HG03066 (cell line): Measurements from ENCODE around the gene ZSCAN20.
A peak's percentile ranks its signal among the peaks of the same experiment; 100 is the strongest.

ENCODE experiments used
- ATAC-seq: cut with Tn5 transposase; IDR thresholded peaks from one replicate; pipeline ENCODE4 v1.9.1; 2021; ENCODE audit warnings: low read depth; ENCODE audit not compliant: unreplicated experiment

Gene ZSCAN20

GRCh38 chr1:33443080-33443704 is 29.3 kb upstream of the ZSCAN20 start:
- no peak for ATAC-seq

DNA sequence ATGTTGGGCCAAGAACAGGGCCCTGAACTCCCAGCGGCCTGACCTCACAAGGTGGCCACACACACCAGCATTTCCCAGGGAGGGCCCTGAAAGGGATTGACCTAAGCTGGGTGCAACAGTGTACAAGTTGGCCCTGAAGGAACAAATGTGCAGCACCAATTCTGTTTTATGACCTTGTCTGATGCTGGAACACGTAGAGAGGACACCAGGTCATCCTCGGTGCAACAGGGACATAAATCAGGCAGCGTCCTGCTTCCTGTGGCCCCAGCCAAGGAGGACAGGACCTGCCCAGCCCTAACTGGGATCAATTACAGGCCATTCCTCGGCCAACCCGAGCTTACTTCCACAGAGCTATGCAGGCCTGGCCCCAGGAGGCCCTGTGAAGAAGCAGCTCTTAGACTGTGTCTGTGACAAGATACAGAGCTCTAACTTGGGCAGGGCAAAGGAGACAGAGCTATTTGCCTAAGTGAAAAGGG is 28.7 kb upstream of the ZSCAN20 start:
- ATAC-seq = no peak

DNA sequence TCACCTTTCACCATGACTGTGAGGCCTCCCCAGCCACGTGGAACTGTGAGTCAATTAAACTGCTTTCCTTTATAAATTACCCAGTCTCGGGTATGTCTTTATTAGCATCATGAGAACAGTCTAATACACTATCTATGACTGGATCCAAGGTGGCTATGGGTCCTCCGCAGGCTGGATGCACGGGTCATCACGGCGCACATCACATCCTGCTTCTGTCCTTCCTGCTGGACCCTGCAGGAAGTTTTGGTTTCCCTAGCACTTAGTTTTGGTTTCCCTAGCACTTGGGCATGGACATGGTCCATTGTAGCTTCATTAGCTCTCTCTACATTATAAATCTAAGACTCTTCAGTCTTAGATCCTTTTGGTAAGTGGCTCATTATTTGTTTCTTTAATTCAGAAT is 27.3 kb upstream of the ZSCAN20 start:
- ATAC-seq = no peak

- no peak for ATAC-seq
Measured at GRCh38 chr1:33446590-33446989, 25.9 kb upstream of the ZSCAN20 start.

GRCh38 chr1:33454646-33455282 is 17.7 kb upstream of the ZSCAN20 start:
- no peak for ATAC-seq

GRCh38 chr1:33455539-33456501 is 16.6 kb upstream of the ZSCAN20 start:
- ATAC-seq = no peak

GRCh38 chr1:33456502-33456886 is 16.0 kb upstream of the ZSCAN20 start:
- no peak for ATAC-seq

DNA sequence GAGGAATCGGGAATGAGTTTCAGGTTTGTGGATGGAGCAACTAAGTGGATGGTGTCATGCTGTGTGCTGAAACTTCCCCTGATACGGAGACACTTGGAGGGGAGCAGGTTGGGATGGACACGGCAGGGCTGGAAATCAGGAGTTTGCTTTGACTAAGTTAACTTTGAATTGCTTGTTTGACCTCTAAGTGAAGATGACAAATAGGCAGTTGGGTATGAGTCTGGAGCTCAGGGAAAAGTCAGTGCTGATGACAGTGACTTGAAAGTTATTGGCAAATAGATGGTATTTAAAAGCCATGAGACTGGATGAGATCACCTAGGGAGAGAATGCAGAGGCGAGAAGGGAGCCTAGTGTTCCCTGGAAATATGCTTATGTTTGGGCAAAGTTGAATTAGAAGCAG is 12.8 kb upstream of the ZSCAN20 start:
- no peak for ATAC-seq

- ATAC-seq = no peak
Measured at GRCh38 chr1:33460144-33460543, 12.3 kb upstream of the ZSCAN20 start.

- peak; percentile 74 for ATAC-seq
Measured at GRCh38 chr1:33460947-33461629, 11.4 kb upstream of the ZSCAN20 start.

DNA sequence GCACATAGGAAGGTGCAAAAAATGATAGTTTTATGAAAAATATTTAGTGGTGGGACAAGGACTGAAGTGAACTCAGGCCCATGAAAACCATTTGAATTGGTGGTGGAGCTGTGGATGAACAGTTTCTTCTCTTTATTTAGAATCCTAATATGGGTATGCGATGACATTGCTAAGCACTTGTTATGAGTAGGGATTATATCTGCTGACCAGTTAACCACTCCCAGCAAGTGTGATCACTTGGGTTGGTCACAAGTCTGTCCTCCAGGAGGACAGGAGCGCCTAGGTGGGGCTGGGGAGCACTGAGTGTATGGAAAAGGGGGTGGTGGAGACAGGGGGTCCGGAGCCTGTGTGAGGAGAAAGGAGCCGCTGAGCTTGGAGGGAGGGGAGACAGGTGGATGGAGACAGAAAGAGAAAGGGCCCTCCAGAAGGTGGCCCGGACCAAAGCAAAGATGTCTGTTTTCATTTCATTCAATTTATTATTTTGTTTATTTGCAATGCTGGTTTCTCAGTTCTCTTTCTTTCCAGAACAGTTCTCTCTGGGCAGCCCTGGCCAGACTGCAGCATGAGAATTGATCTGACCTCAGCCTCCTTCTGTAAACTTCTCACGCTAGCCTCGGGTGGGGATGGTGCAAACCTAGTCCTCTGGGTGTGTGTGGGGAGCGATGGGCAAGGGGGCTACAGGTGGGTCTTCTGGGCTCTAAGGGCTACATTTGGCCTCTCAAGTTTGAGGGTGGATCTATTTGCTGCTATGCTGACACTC is 9.9 kb upstream of the ZSCAN20 start:
- ATAC-seq = no peak

- no peak for ATAC-seq
Measured at GRCh38 chr1:33464552-33464951, 7.9 kb upstream of the ZSCAN20 start.

- ATAC-seq = no peak
Measured at GRCh38 chr1:33465316-33465715, 7.1 kb upstream of the ZSCAN20 start.

GRCh38 chr1:33466159-33466558 is 6.3 kb upstream of the ZSCAN20 start:
- ATAC-seq = no peak

DNA sequence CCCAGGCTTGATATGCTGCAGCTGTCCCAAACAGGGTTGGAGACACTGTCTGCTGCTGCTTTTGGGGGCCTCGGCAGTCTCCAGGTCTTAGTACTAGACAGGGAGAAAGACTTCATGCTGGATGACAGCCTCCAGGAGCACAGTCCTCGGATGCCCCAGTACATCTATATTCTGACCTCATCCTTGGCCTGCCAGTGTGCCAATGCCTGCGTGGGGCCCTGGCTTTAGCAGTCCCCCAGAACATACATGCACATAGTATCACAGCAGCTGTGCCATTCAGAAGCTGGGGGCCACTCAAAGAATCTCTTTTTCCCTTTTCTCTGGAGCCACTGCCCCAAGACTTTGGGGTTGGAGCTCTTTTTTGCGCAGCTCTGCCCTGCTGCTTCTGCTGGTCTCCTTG is 4.4 kb upstream of the ZSCAN20 start:
- no peak for ATAC-seq

GRCh38 chr1:33468531-33468930 is 3.9 kb upstream of the ZSCAN20 start:
- no peak for ATAC-seq

GRCh38 chr1:33468967-33469366 is 3.5 kb upstream of the ZSCAN20 start:
- ATAC-seq = no peak

DNA sequence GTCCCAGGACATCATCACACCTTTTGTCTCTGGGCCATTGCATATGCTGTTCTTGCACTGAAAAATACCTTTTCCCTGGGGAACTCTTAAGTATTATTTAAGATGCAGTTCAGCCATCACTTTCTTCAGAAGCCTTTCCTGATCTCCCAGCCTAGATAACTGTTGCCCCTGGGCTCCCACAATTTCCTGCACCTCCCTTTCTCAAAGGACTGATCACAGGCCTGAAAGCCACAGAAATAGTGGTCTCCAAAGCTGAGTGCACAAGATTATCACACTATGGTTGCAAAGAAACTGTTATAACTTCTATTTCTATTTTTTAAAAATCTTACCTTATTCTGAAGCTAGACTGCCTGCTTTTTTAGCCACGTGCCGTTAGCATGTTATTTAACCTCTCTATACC is 2.8 kb upstream of the ZSCAN20 start:
- no peak for ATAC-seq

- no peak for ATAC-seq
Measured at GRCh38 chr1:33470495-33471012, 1.9 kb upstream of the ZSCAN20 start.

DNA sequence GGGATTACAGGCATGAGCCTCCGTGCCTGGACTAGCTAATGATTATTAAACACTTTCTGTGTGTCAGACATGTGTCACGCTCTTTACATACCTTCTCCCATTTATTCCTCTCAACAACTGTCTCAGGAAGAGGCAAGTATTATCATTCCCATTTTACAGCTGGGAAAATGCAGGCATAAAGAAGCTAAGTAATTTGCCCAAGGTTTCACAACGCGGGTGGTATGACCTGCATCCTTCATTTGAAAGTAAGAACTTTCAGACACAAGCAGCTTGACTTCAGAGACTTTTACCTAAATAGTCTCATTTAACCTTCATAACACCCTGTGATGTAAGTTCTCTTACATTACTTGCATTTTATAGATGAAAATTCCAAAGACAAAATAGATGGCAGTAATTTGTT is 1.0 kb upstream of the ZSCAN20 start:
- ATAC-seq = no peak
